Measurements from ENCODE around the gene DBH.

Gene DBH

GRCh38 chr9:133640160-133640559, 4.0 kb downstream of the DBH start:
- Mint-ChIP-seq H3K4me3 (no peak overlapping the region), H3K27me3 (no peaks in the 10 kb centered on the region), H3K27ac (no peak overlapping the region), H3K36me3 (ENCODE audit: low read depth) (no peaks in the 10 kb centered on the region), H3K9me3 (no peaks in the 10 kb centered on the region), H3K4me1 (ENCODE audit: low read depth) (no peaks in the 10 kb centered on the region)
- DNase-seq, result no peak

GRCh38 chr9:133640580-133641395, 4.6 kb downstream of the DBH start:
- Mint-ChIP-seq H3K36me3 (ENCODE audit: low read depth) (no peaks in the 10 kb centered on the region), H3K4me1 (ENCODE audit: low read depth) (no peaks in the 10 kb centered on the region), H3K27ac (no peak overlapping the region), H3K4me3 (no peak overlapping the region), H3K27me3 (no peaks in the 10 kb centered on the region), H3K9me3 (no peaks in the 10 kb centered on the region)
- no peak for DNase-seq

GRCh38 chr9:133641396-133641655, 5.2 kb downstream of the DBH start:
- H3K4me1 Mint-ChIP-seq (ENCODE audit: low read depth), result no peaks in the 10 kb centered on the region
- DNase-seq, result no peak
- no peaks in the 10 kb centered on the region for H3K9me3 Mint-ChIP-seq
- no peaks in the 10 kb centered on the region for H3K27me3 Mint-ChIP-seq
- no peak overlapping the region for H3K27ac Mint-ChIP-seq
- no peak overlapping the region for H3K4me3 Mint-ChIP-seq
- H3K36me3 Mint-ChIP-seq (ENCODE audit: low read depth), result no peaks in the 10 kb centered on the region

GRCh38 chr9:133641861-133642595, 5.9 kb downstream of the DBH start:
- DNase-seq, result no peak
- no peak overlapping the region for H3K4me3 Mint-ChIP-seq
- H3K36me3 Mint-ChIP-seq (ENCODE audit: low read depth), result no peaks in the 10 kb centered on the region
- H3K27ac Mint-ChIP-seq, result no peak overlapping the region
- no peaks in the 10 kb centered on the region for H3K9me3 Mint-ChIP-seq
- H3K4me1 Mint-ChIP-seq (ENCODE audit: low read depth), result no peaks in the 10 kb centered on the region
- no peaks in the 10 kb centered on the region for H3K27me3 Mint-ChIP-seq

GRCh38 chr9:133642708-133643361, 6.7 kb downstream of the DBH start:
- no peak overlapping the region for H3K4me3 Mint-ChIP-seq
- H3K36me3 Mint-ChIP-seq (ENCODE audit: low read depth), result no peaks in the 10 kb centered on the region
- no peaks in the 10 kb centered on the region for H3K9me3 Mint-ChIP-seq
- no peaks in the 10 kb centered on the region for H3K4me1 Mint-ChIP-seq (ENCODE audit: low read depth)
- H3K27ac Mint-ChIP-seq, result no peak overlapping the region
- no peaks in the 10 kb centered on the region for H3K27me3 Mint-ChIP-seq
- no peak for DNase-seq

- Mint-ChIP-seq H3K4me1 (ENCODE audit: low read depth) (no peaks in the 10 kb centered on the region), H3K36me3 (ENCODE audit: low read depth) (no peaks in the 10 kb centered on the region), H3K4me3 (no peak overlapping the region), H3K27me3 (no peaks in the 10 kb centered on the region), H3K9me3 (no peaks in the 10 kb centered on the region), H3K27ac (no peak overlapping the region)
- DNase-seq, result no peak
Observed at GRCh38 chr9:133643362-133643755, 7.2 kb downstream of the DBH start.

GRCh38 chr9:133643978-133644760, 8.0 kb downstream of the DBH start:
- Mint-ChIP-seq H3K27ac (no peak overlapping the region), H3K4me1 (ENCODE audit: low read depth) (no peaks in the 10 kb centered on the region), H3K27me3 (no peaks in the 10 kb centered on the region), H3K9me3 (no peaks in the 10 kb centered on the region), H3K4me3 (no peak overlapping the region), H3K36me3 (ENCODE audit: low read depth) (no peaks in the 10 kb centered on the region)
- no peak for DNase-seq

- Mint-ChIP-seq H3K36me3 (ENCODE audit: low read depth) (no peaks in the 10 kb centered on the region), H3K27ac (no peak overlapping the region), H3K9me3 (no peaks in the 10 kb centered on the region), H3K4me3 (no peak overlapping the region), H3K27me3 (peaks cover 5% of the 10 kb centered on the region), H3K4me1 (ENCODE audit: low read depth) (no peaks in the 10 kb centered on the region)
- DNase-seq, result no peak
Observed at GRCh38 chr9:133645021-133645765, 9.0 kb downstream of the DBH start.

- H3K4me1 Mint-ChIP-seq (ENCODE audit: low read depth), result no peaks in the 10 kb centered on the region
- H3K4me3 Mint-ChIP-seq, result no peak overlapping the region
- H3K36me3 Mint-ChIP-seq (ENCODE audit: low read depth), result no peaks in the 10 kb centered on the region
- H3K27me3 Mint-ChIP-seq, result peaks cover 7% of the 10 kb centered on the region
- no peak overlapping the region for H3K27ac Mint-ChIP-seq
- DNase-seq, result no peak
- H3K9me3 Mint-ChIP-seq, result no peaks in the 10 kb centered on the region
Observed at GRCh38 chr9:133647148-133647547, 11.0 kb downstream of the DBH start.

- Mint-ChIP-seq H3K9me3 (no peaks in the 10 kb centered on the region), H3K36me3 (ENCODE audit: low read depth) (no peaks in the 10 kb centered on the region), H3K4me1 (ENCODE audit: low read depth) (no peaks in the 10 kb centered on the region), H3K27me3 (peaks cover 13% of the 10 kb centered on the region), H3K27ac (no peak overlapping the region), H3K4me3 (no peak overlapping the region)
- no peak for DNase-seq
Observed at GRCh38 chr9:133647765-133648469, 11.8 kb downstream of the DBH start.

- Mint-ChIP-seq H3K4me1 (ENCODE audit: low read depth) (no peaks in the 10 kb centered on the region), H3K4me3 (no peak overlapping the region), H3K27ac (no peak overlapping the region), H3K36me3 (ENCODE audit: low read depth) (no peaks in the 10 kb centered on the region), H3K9me3 (no peaks in the 10 kb centered on the region), H3K27me3 (peaks cover 23% of the 10 kb centered on the region)
- DNase-seq, result no peak
Observed at GRCh38 chr9:133649194-133649593, 13.0 kb downstream of the DBH start.

- no peak for DNase-seq
- Mint-ChIP-seq H3K27ac (no peak overlapping the region), H3K36me3 (ENCODE audit: low read depth) (no peaks in the 10 kb centered on the region), H3K4me1 (ENCODE audit: low read depth) (no peaks in the 10 kb centered on the region), H3K27me3 (peaks cover 30% of the 10 kb centered on the region), H3K4me3 (no peak overlapping the region), H3K9me3 (no peaks in the 10 kb centered on the region)
Observed at GRCh38 chr9:133650026-133650425, 13.9 kb downstream of the DBH start.

- Mint-ChIP-seq H3K27me3 (peaks cover 62% of the 10 kb centered on the region), H3K9me3 (no peaks in the 10 kb centered on the region), H3K36me3 (ENCODE audit: low read depth) (no peaks in the 10 kb centered on the region), H3K4me1 (ENCODE audit: low read depth) (peaks cover 24% of the 10 kb centered on the region), H3K4me3 (no peak overlapping the region), H3K27ac (no peak overlapping the region)
- DNase-seq, result no peak
Observed at GRCh38 chr9:133653638-133654037, 17.5 kb downstream of the DBH start.

Measured in activated T-cell treated with anti-CD3 and anti-CD28 coated beads, Interleukin-2, amount 50 U/mL, for 24 hours (primary cell).